GM12891 (cell line): ENCODE measurements around the gene PCDHB7.
"Not testable (repeated sequence)": the region's sequence is repeated elsewhere in the genome, so short reads cannot be mapped to it uniquely, and the experiment has no call there.

Source experiments
- POLR2A ChIP-seq: IDR thresholded peaks from 2 replicates; pipeline ENCODE4 v1.6.1; 2011; ENCODE audit warnings: low read depth, low read length, control low read depth
- POLR2AphosphoS5 ChIP-seq: IDR thresholded peaks from 2 replicates; pipeline ENCODE4 v1.6.1; 2011; ENCODE audit warnings: low read depth, low read length, control low read depth
- TAF1 ChIP-seq: IDR thresholded peaks from 2 replicates; pipeline ENCODE4 v1.6.1; 2011; ENCODE audit warnings: low read depth, low read length, control low read depth

GRCh38 chr5:141151632-141152031, 20.8 kb upstream of the PCDHB7 start:
- TF ChIP-seq TAF1, POLR2A, POLR2AphosphoS5: not testable (repeated sequence)
